Spleen (tissue), 7 donors: Measurements from ENCODE around the gene ZNF536.

Source experiments
- POLR2AphosphoS5 ChIP-seq, 3 donors: sonication (generic); formaldehyde crosslinking; IDR thresholded peaks; one replicate each; pipeline ENCODE4 v1.5.1; 2017; ENCODE audit warnings: antibody characterized with exemption in 3 of 3
- TF ChIP-seq, protein P1 (sequence below), 11 experiments: fragments of 200-600 bp in 7 of 11; fragments of 450-650 bp in 4 of 11; sonication (generic) in 4 of 11; IDR thresholded peaks in 8 of 11; conservative IDR thresholded peaks in 3 of 11; 1 replicate in 7 of 11; 2 replicates in 4 of 11; pipeline versions ENCODE4 v1.4.0 to v1.8.0; 2016 to 2021; ENCODE audit warnings: antibody characterized with exemption in 11 of 11, inconsistent platforms in 4 of 11, mild to moderate bottlenecking in 1 of 11
- donor health status: DM: no; HTN: no; CAD: no; lungs with moderate emphysema.
- donor health status: DM: no; HTN: no; CAD: no.
- donor health status: DM: no; HTN: no; CAD: no.

DNA sequence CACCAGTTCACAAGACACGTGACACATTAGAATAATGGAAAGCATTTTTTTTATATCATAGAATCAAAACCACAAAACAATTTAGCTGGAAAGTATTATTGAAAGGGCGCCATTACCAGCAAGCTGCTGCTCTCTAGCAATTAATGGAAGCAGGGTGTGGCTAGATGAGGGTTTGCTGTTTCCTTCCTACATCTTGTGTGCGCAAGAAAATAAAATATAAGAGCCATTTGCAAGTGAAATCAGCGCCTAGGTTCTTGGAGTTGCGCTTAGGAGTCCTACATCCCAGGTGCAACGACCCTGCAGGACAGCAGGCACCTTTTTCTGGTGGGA lies 140.9 kb downstream of the ZNF536 start:
- TF ChIP-seq POLR2AphosphoS5 (IDR thresholded peaks at IDR 0.05): no peak
- TF ChIP-seq, protein P1, sequence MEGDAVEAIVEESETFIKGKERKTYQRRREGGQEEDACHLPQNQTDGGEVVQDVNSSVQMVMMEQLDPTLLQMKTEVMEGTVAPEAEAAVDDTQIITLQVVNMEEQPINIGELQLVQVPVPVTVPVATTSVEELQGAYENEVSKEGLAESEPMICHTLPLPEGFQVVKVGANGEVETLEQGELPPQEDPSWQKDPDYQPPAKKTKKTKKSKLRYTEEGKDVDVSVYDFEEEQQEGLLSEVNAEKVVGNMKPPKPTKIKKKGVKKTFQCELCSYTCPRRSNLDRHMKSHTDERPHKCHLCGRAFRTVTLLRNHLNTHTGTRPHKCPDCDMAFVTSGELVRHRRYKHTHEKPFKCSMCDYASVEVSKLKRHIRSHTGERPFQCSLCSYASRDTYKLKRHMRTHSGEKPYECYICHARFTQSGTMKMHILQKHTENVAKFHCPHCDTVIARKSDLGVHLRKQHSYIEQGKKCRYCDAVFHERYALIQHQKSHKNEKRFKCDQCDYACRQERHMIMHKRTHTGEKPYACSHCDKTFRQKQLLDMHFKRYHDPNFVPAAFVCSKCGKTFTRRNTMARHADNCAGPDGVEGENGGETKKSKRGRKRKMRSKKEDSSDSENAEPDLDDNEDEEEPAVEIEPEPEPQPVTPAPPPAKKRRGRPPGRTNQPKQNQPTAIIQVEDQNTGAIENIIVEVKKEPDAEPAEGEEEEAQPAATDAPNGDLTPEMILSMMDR (IDR thresholded peaks at IDR 0.05 in 8 of 11, conservative IDR thresholded peaks at IDR 0.05 in 3 of 11): no peak
